HEK293T (cell line): ENCODE measurements around the gene CELSR1.

Source experiments
- CTCF ChIA-PET: fragments of 350-600 bp; formaldehyde crosslinking; extraction: SDS; loops from one replicate; lab custom pipeline; 2021; ENCODE audit warnings: antibody characterized with exemption, inconsistent platforms; lab: Yijun Ruan, JAX
- POLR2A ChIA-PET: fragments of 350-600 bp; formaldehyde crosslinking; extraction: SDS; loops from one replicate; lab custom pipeline; 2020; ENCODE audit warnings: antibody characterized with exemption, inconsistent platforms; lab: Yijun Ruan, JAX
- DNase-seq: peaks from one replicate; pipeline ENCODE4 v3.0.0; 2012; ENCODE audit warnings: mixed read lengths; ENCODE audit errors: extremely low spot score
- ARNT ChIP-seq: fragments of 450-650 bp; IDR thresholded peaks from 2 replicates; pipeline ENCODE4 v1.6.1; 2017; ENCODE audit warnings: mild to moderate bottlenecking
- BHLHE40 ChIP-seq: fragments of 450-650 bp; IDR thresholded peaks from 2 replicates; pipeline ENCODE4 v1.6.1; 2016; ENCODE audit warnings: mild to moderate bottlenecking, moderate library complexity, borderline replicate concordance
- CTBP1 ChIP-seq: fragments of 450-650 bp; IDR thresholded peaks from 2 replicates; pipeline ENCODE4 v1.6.1; 2016; ENCODE audit warnings: borderline replicate concordance
- ELF4 ChIP-seq: fragments of 450-650 bp; IDR thresholded peaks from 2 replicates; pipeline ENCODE4 v1.6.1; 2017; ENCODE audit warnings: antibody characterized with exemption
- FOXA1 ChIP-seq: fragments of 450-650 bp; IDR thresholded peaks from 2 replicates; pipeline ENCODE4 v1.6.1; 2016; ENCODE audit warnings: mild to moderate bottlenecking
- FOXK2 ChIP-seq: fragments of 450-650 bp; IDR thresholded peaks from 2 replicates; pipeline ENCODE4 v1.6.1; 2016; ENCODE audit warnings: mild to moderate bottlenecking
- FOXM1 ChIP-seq: fragments of 450-650 bp; IDR thresholded peaks from 2 replicates; pipeline ENCODE4 v1.6.1; 2017; ENCODE audit warnings: mild to moderate bottlenecking, borderline replicate concordance
- HDGF ChIP-seq: fragments of 450-650 bp; IDR thresholded peaks from 2 replicates; pipeline ENCODE4 v1.6.1; 2017; ENCODE audit warnings: antibody characterized with exemption, borderline replicate concordance
- L3MBTL2 ChIP-seq: fragments of 450-650 bp; conservative IDR thresholded peaks from 2 replicates; pipeline ENCODE4 v1.6.1; 2016; ENCODE audit warnings: mild to moderate bottlenecking
- LEF1 ChIP-seq: fragments of 450-650 bp; IDR thresholded peaks from 2 replicates; pipeline ENCODE4 v1.6.1; 2017; ENCODE audit warnings: mild to moderate bottlenecking, borderline replicate concordance
- NFRKB ChIP-seq: fragments of 450-650 bp; IDR thresholded peaks from 2 replicates; pipeline ENCODE4 v1.6.1; 2016; ENCODE audit warnings: mild to moderate bottlenecking, moderate library complexity
- PKNOX1 ChIP-seq: fragments of 450-650 bp; IDR thresholded peaks from 2 replicates; pipeline ENCODE4 v1.6.1; 2016
- SP1 ChIP-seq: fragments of 450-650 bp; IDR thresholded peaks from 2 replicates; pipeline ENCODE4 v1.6.1; 2017
- SUZ12 ChIP-seq: fragments of 450-650 bp; IDR thresholded peaks from 2 replicates; pipeline ENCODE4 v1.6.1; 2016; ENCODE audit warnings: mild to moderate bottlenecking
- TARDBP ChIP-seq: fragments of 450-650 bp; IDR thresholded peaks from 2 replicates; pipeline ENCODE4 v1.6.1; 2016
- ZNF384 ChIP-seq: fragments of 450-650 bp; IDR thresholded peaks from 2 replicates; pipeline ENCODE4 v1.6.1; 2016

CELSR1 gene

DNA sequence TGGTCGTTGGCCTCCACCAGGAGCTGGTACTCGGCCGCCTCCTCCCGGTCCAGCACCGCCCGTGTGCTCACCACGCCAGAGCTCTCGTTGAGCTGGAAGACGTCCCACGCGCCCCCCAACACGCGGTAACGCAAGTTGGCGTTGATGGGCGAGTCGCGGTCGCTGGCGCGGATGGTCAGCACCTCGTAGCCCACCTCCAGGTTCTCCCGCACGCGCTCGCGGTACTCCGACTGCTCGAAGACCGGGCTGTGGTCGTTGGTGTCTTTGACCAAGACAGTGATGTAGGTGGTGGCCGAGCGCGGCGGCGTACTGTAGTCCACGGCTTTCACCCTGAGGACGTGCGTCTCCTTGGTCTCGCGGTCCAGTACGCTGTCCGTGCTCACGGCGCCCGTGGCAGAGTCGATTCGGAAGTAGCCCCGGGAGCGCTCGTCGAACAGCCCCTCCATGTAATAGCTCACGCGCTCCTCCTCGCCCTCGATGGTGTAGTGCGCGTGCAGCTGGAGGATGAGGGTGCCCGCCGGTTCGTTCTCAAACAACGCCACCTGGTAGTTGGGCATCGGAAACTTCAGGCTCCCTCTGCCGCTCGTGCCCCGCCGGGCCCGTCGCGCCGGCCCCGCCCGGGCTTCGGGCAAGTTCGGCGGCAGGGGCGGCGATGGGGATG, 1.4 kb downstream of the CELSR1 start:
- no peak for TF ChIP-seq CTBP1
- TF ChIP-seq L3MBTL2 = no peak
- TF ChIP-seq FOXK2 = no peak
- no peak for TF ChIP-seq PKNOX1
- no peak for TF ChIP-seq NFRKB
- TF ChIP-seq FOXA1 = no peak
- no peak for TF ChIP-seq ZNF384
- ChIA-PET POLR2A (interaction anchor here (0.8 kb wide), 1 partner anchor 14 kb away, joined by 3 read pairs; no protein-coding TSS in a partner anchor), CTCF (no interaction called here)
- DNase-seq = no peak

- ChIA-PET POLR2A (no interaction called here), CTCF (no interaction called here)
- no peak for TF ChIP-seq SUZ12
- TF ChIP-seq LEF1 = no peak
- no peak for TF ChIP-seq BHLHE40
- no peak for TF ChIP-seq FOXM1
- no peak for TF ChIP-seq TARDBP
- no peak for TF ChIP-seq FOXA1
- TF ChIP-seq ELF4 = no peak
- no peak for TF ChIP-seq PKNOX1
- no peak for TF ChIP-seq NFRKB
- no peak for TF ChIP-seq FOXK2
- TF ChIP-seq ARNT = no peak
- no peak for DNase-seq
Measured at GRCh38 chr22:46534901-46535630, 2.4 kb downstream of the CELSR1 start.

DNA sequence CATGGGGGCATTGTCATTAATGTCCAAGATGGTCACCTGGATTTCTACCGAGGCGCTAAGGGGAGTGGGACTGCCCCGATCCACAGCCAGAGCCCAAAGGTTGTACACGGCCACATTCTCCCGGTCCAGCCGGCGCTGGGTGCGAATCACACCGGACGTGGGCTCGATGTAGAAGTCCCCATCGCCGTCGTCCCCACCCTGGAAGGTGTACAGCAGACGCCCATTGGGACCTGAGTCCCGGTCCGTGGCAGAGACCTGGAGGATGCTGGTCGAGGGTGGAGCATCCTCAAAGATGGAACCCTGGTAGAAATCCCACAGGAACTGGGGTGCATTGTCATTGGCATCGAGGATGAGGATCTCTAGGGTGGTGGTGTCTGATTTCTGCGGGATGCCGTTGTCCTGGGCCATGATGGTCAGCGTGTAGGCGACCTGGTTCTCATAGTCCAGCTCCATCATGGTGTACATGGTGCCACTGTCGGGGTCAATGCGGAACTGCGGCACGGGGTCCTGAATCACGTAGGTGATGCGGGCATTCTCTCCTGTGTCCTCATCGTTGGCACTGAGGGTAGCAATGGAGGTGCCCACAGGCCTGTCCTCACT, 3.1 kb downstream of the CELSR1 start:
- TF ChIP-seq ZNF384 (no peak), LEF1 (no peak), ELF4 (no peak), SP1 (no peak), PKNOX1 (no peak), BHLHE40 (no peak), CTBP1 (no peak), TARDBP (no peak), HDGF (no peak), FOXA1 (no peak), NFRKB (no peak)
- no peak for DNase-seq
- ChIA-PET CTCF (no interaction called here), POLR2A (no interaction called here)

- ChIA-PET CTCF (interaction anchor here (0.9 kb wide), 1 partner anchor 31 kb away, joined by 3 read pairs; no protein-coding TSS in a partner anchor), POLR2A (interaction anchor here (1.4 kb wide), 1 partner anchor 197 kb away, joined by 3 read pairs; the partner anchor contains the start of gene TRMU)
- DNase-seq = no peak
- TF ChIP-seq BHLHE40 = no peak
- no peak for TF ChIP-seq ZNF384
- TF ChIP-seq NFRKB = no peak
- no peak for TF ChIP-seq SUZ12
- no peak for TF ChIP-seq FOXK2
- TF ChIP-seq L3MBTL2 = no peak
- TF ChIP-seq PKNOX1 = no peak
- no peak for TF ChIP-seq TARDBP
- TF ChIP-seq SP1 = no peak
- no peak for TF ChIP-seq ELF4
- no peak for TF ChIP-seq HDGF
- TF ChIP-seq FOXM1 = no peak
- TF ChIP-seq LEF1 = no peak
- no peak for TF ChIP-seq FOXA1
- no peak for TF ChIP-seq ARNT
Measured at GRCh38 chr22:46533070-46533833, 4.2 kb downstream of the CELSR1 start.

DNA sequence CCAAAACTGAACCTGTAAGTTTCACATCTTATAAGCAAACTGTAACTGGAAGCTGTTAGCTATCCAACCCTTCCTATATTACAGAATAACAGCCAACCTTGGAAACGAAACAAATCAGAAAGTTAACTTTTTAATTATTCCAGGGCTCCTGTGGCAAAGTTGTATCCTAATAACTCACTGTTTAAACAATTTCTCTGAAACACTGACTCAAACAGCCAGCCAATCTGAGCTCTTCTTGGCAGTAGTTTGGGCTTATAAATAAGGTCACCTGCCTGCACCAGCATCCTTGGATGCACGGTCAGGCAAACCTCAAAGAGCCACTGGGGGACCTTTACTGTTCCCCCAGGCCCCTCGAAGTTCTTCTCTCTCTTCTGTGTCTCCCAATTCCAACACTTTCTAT, 5.0 kb downstream of the CELSR1 start:
- CTCF ChIA-PET = interaction anchor here (0.7 kb wide), 1 partner anchor 114 kb away, joined by 3 read pairs; no protein-coding TSS in a partner anchor
- no peak for DNase-seq
- POLR2A ChIA-PET = interaction anchor here (1.4 kb wide), 1 partner anchor 196 kb away, joined by 3 read pairs; the partner anchor contains the start of gene TRMU
- TF ChIP-seq FOXK2 (no peak), HDGF (no peak), BHLHE40 (no peak), NFRKB (no peak), FOXA1 (no peak), SP1 (no peak), FOXM1 (no peak), CTBP1 (no peak), ARNT (no peak), LEF1 (no peak), SUZ12 (no peak), ELF4 (no peak), TARDBP (no peak), L3MBTL2 (no peak), ZNF384 (no peak), PKNOX1 (no peak)
